ENCODE results near the gene JAK1.

DNA sequence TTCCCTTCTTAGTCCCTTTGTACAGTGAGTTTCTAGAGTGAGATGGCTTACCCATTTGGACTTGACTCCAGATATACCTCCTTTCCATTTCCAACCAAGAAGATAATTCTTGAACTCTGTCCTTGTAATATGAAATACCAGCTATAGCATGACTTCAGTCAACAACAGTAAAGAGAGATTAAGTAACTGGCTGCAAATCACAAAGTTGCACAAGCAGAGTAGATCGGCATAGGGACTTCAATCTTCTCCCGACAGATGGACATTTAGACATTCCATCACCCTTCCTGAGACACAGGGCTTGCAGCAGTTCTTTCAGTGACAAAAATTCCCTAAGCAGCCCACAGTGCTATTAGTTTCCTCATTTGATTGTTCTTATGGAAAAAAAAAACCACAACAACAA, 44.6 kb downstream of the JAK1 start:
- TF ChIP-seq, protein P1, sequence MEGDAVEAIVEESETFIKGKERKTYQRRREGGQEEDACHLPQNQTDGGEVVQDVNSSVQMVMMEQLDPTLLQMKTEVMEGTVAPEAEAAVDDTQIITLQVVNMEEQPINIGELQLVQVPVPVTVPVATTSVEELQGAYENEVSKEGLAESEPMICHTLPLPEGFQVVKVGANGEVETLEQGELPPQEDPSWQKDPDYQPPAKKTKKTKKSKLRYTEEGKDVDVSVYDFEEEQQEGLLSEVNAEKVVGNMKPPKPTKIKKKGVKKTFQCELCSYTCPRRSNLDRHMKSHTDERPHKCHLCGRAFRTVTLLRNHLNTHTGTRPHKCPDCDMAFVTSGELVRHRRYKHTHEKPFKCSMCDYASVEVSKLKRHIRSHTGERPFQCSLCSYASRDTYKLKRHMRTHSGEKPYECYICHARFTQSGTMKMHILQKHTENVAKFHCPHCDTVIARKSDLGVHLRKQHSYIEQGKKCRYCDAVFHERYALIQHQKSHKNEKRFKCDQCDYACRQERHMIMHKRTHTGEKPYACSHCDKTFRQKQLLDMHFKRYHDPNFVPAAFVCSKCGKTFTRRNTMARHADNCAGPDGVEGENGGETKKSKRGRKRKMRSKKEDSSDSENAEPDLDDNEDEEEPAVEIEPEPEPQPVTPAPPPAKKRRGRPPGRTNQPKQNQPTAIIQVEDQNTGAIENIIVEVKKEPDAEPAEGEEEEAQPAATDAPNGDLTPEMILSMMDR (IDR thresholded peaks at IDR 0.05): no peak
- no peak for TF ChIP-seq POLR2A (IDR thresholded peaks at IDR 0.05)

Measured in upper lobe of left lung (tissue), 4 donors.